NT2/D1 (cell line): ENCODE data around the gene WDFY4.

Experiments used
- SUZ12 ChIP-seq: IDR thresholded peaks from 2 replicates; pipeline ENCODE4 v1.6.1; 2011; ENCODE audit not compliant: insufficient read length, insufficient read depth; ENCODE audit errors: extremely low read depth
- ZNF274 ChIP-seq: IDR thresholded peaks from 2 replicates; pipeline ENCODE4 v1.6.1; 2011; ENCODE audit warnings: mild to moderate bottlenecking, low read depth, low read length

DNA sequence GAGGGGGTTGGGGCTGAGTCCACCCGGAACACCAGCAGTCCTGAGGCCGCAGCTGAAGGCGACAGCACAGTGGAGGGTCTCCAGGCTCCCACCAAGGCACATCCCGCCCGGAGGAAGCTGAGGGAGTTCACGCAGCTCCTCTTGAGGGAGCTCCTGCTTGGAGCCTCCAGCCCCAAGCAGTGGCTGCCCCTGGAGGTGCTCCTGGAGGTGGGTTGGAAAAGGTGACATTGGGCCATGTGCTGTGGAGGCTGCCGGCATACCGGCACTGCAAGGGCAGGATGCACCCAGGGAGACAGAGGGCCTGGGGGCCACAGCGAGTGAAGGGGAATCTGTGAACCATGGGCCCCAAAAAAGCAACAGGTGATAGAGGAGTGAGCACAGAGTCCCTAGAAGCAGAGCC, 135.6 kb downstream of the WDFY4 start:
- TF ChIP-seq ZNF274 = no peak
- no peak for TF ChIP-seq SUZ12
